Measurements from ENCODE around the gene SMIM10.
"Not testable (repeated sequence)": the region's sequence is repeated elsewhere in the genome, so short reads cannot be mapped to it uniquely, and the experiment has no call there.

SMIM10 gene

GRCh38 chrX:134990801-134991481 is at the start of gene SMIM10:
TSS of gene SMIM10 (plus strand) at chrX:134990991. CDS start at chrX:134991096, 105 bp downstream.
- DNase-seq (ENCODE audit: low read depth, low spot score), result peak; percentile 75

GRCh38 chrX:134946364-134946763 is 44.4 kb upstream of the SMIM10 start:
- DNase-seq (ENCODE audit: low read depth, low spot score), result not testable (repeated sequence)

- DNase-seq (ENCODE audit: low read depth, low spot score), result peak; percentile 38
Measured at GRCh38 chrX:134948333-134949241, 42.2 kb upstream of the SMIM10 start.

- peak; percentile 3 for DNase-seq (ENCODE audit: low read depth, low spot score)
Measured at GRCh38 chrX:134949271-134949670, 41.5 kb upstream of the SMIM10 start.

GRCh38 chrX:134957836-134958235 is 33.0 kb upstream of the SMIM10 start:
- no peak for DNase-seq (ENCODE audit: low read depth, low spot score)

- DNase-seq (ENCODE audit: low read depth, low spot score), result not testable (repeated sequence)
Measured at GRCh38 chrX:134960366-134960765, 30.4 kb upstream of the SMIM10 start.

GRCh38 chrX:134963041-134963440 is 27.8 kb upstream of the SMIM10 start:
- DNase-seq (ENCODE audit: low read depth, low spot score), result peak; percentile 33

GRCh38 chrX:134969726-134970125 is 21.1 kb upstream of the SMIM10 start:
- DNase-seq (ENCODE audit: low read depth, low spot score), result no peak

- DNase-seq (ENCODE audit: low read depth, low spot score), result peak; percentile 29
Measured at GRCh38 chrX:134971926-134972325, 18.9 kb upstream of the SMIM10 start.

GRCh38 chrX:134975516-134975915 is 15.3 kb upstream of the SMIM10 start:
- DNase-seq (ENCODE audit: low read depth, low spot score), result no peak

- DNase-seq (ENCODE audit: low read depth, low spot score), result no peak
Measured at GRCh38 chrX:134981910-134982309, 8.9 kb upstream of the SMIM10 start.

- no peak for DNase-seq (ENCODE audit: low read depth, low spot score)
Measured at GRCh38 chrX:134982748-134983147, 8.0 kb upstream of the SMIM10 start.

- DNase-seq (ENCODE audit: low read depth, low spot score), result no peak
Measured at GRCh38 chrX:134985479-134985878, 5.3 kb upstream of the SMIM10 start.

- no peak for DNase-seq (ENCODE audit: low read depth, low spot score)
Measured at GRCh38 chrX:134990475-134990800, 353 bp upstream of the SMIM10 start.

GRCh38 chrX:134997646-134998045 is 6.9 kb downstream of the SMIM10 start:
- DNase-seq (ENCODE audit: low read depth, low spot score), result no peak

GRCh38 chrX:134998246-134998645 is 7.5 kb downstream of the SMIM10 start:
- DNase-seq (ENCODE audit: low read depth, low spot score), result no peak

GRCh38 chrX:134999469-134999868 is 8.7 kb downstream of the SMIM10 start:
- peak; percentile 49 for DNase-seq (ENCODE audit: low read depth, low spot score)

GRCh38 chrX:135000516-135000915 is 9.7 kb downstream of the SMIM10 start:
- no peak for DNase-seq (ENCODE audit: low read depth, low spot score)

GRCh38 chrX:135003876-135004623 is 13.3 kb downstream of the SMIM10 start:
- DNase-seq (ENCODE audit: low read depth, low spot score), result peak; percentile 95

GRCh38 chrX:135006187-135006586 is 15.4 kb downstream of the SMIM10 start:
- DNase-seq (ENCODE audit: low read depth, low spot score), result no peak

GRCh38 chrX:135009057-135009610 is 18.3 kb downstream of the SMIM10 start:
- DNase-seq (ENCODE audit: low read depth, low spot score), result no peak

GRCh38 chrX:135009838-135010237 is 19.0 kb downstream of the SMIM10 start:
- DNase-seq (ENCODE audit: low read depth, low spot score), result no peak
